ENCODE measurements around the gene IRS2.
A peak's percentile ranks its signal among the peaks of the same experiment; 100 is the strongest.

Gene IRS2

DNA sequence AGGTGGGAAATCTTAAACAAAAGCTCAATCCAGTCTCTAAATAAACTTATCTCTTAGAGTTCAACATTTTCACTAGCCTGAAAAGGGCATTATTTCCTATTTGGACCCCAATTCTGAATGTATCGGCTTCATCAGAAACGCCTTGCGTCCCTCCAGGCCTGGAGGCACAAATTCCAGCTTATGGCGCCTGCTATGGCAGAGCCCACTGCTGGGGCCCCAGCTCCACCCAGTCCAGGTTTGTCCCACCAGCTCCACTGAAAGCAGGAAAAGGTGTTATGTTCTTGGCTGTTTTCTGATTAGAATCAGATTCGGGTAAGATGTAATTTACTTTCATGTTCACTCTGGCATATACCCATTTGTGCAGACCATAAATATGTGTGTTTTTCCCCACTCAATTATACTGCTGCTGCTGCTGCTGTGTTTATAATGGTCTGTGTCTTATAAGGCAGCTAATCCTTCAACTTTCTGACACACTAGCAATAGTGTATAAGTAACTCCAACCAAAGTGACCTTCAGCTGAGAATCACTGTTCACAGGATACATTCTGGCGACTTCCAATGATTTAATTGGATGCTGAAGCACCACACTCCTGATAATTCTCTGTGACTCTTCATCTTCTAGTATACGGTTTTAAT is 6.4 kb downstream of the IRS2 start:
- DNase-seq (ENCODE audit: low spot score) = no peak

DNA sequence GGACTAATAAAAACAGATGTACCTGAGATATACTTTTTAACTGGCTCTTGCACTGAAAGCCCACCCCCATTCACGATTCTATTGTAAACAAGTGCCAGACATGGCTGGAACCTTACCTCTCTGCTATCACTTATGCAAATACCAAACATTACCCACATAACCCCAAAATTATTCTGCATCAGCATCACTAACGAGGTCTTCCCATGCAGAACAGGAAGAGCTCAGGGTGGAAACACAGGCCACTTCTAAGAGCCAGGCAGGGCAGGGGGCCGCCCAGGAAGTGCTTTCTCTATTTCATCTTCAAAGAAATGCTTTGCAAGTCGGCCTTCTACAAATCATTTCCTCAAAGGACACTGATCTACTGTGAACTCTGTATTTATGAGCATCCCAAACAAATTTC is 7.3 kb downstream of the IRS2 start:
- DNase-seq (ENCODE audit: low spot score) = no peak

DNA sequence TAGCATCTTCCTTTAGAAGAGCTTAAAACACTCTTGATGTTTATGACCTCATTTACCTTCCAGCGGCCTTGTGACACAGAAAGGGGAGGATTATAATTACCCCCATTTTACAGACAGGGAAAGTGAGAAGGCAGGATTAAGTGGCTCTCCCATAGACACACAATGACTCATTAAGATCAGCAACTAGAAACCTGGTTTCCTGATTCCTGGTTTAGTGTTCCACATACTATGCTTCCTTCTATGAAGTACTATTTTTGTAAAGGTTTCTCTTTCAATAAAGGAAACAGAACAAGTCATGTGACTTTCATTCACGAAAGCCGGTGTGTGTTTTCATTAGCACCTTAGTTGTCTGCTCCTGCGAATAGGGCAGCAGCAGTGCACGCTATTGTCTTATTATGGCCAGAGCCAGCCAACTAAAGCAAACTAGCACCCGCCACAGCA is 8.3 kb downstream of the IRS2 start:
- DNase-seq (ENCODE audit: low spot score) = peak; percentile 21

DNA sequence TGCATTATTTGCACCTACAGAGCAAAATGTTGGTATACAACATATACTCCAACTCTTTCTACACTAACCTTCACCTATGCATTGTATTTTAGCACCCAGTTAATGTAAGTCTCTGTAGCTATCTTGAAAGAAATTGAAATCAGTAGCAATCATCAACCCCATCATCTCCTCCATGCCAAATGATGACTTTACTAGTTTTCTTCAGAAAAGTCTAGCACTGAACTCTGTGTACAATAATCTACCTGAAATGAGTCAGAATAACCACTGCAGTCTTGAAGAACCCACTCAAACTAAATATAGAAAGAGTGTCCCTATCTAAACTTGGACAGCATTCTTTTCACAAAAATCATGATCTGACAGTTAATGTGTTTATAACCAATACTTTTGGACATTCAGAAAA is 9.8 kb downstream of the IRS2 start:
- no peak for DNase-seq (ENCODE audit: low spot score)

DNA sequence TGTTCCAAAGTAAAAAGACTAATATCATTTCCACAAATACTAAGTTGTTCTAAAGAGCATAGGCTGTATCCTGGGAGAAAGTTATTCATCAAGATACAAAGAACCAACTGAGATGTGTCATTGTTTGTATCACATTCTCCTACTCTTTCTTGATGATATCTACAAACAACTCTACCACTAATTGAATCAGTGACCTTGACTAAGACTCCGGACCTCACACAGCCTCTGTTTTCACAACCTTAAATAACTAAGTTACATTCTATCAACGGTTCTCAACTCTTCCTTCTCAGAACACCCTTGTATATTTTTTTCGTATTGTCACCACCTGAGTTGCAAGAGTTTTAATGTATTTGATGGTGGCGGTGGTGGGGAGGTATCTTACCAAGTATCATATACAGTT is 12.6 kb downstream of the IRS2 start:
- no peak for DNase-seq (ENCODE audit: low spot score)

DNA sequence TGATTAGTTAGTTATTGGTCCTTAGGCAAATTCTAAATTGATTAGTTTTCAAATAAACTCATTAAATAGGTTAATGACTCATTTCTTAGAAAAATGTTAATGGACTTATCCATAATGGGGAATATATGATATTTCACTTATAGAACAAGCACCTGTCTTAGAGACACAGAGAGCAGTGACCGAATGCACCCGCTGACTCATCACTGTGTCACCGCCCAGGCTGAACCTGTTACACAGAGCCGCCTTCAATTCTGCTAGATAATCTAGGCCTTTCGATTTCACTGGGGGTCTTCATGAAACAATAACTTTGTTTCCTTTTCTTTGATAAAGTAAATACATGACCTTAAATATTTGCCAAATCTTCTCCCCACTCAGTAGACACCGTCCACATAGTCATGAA is 13.1 kb downstream of the IRS2 start:
- DNase-seq (ENCODE audit: low spot score) = no peak

DNA sequence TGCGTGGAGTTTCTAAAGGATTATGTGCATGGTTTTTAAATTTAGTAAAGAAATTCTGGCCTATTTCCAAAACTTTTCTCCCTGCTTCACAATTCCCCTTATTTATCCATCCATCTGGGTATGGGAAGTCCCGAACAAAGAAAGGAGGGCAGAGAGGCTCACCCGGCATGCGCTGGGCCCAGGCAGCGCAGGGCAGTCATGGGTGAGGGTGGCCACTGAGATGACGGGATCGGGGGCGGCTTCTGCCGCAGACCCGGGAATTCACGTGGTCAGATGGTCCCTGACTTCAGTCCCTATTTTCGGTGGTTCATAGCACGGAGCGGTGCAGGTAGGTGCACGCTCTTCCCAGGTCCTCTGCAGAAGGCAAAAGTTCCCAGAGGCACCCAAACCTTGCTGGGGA is 14.5 kb downstream of the IRS2 start:
- DNase-seq (ENCODE audit: low spot score) = no peak

DNA sequence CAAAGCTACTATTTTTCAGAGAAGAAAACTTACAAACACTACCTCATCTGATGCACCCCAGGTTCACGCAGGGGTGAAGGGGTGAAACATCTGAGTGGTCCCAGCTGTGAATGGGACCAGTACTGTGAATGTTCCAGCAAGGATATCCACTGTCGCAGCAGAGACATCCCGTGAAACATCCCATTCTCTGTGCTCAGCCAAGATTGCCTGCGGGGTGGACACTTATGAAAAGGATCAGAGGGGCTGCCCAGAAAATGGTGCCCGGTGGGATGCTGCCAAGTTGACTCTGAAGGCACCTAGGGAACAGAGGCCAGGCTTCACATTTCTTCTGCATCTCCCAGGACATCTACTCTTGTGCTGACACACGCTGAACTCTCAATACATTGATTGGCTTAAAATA is 15.9 kb downstream of the IRS2 start:
- no peak for DNase-seq (ENCODE audit: low spot score)

DNA sequence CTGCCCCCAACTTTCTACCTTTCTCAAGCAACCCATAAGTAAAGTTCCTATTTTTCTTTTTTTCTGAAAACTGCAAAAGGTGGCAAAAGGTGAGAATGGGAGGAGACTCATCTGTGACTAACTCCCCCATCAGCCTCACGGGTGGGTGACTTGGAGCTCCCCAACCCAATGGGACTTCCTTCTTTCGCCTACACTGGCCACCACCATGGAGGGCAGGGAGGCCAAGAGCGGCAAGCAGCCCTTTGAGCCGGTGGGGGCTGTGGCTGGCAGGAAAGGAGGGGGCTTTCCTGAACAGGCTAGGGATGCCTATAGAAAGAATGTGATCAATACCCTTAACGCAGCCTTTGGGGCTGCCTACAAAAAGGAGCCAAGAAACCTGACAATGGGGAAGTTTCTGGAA is 16.5 kb downstream of the IRS2 start:
- DNase-seq (ENCODE audit: low spot score) = no peak

DNA sequence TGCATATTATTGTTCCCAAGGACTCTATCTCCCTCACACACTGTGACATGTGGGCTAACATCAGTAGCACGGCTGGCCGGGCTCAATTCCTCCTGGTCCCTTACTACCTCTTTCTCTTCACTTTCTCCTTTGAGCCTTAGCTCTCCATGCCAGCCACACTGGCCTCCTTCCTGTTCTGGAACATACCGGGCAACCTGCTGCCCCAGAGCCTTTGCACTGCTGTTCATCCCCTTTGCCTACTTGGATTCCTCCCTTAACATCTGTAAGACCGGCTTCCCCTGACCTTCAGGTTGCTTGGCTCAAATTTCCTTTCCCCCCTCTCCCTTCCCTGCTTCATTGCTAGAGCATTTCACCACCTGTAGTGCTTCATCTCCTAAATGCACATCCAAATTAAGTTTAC is 17.1 kb downstream of the IRS2 start:
- DNase-seq (ENCODE audit: low spot score) = no peak

DNA sequence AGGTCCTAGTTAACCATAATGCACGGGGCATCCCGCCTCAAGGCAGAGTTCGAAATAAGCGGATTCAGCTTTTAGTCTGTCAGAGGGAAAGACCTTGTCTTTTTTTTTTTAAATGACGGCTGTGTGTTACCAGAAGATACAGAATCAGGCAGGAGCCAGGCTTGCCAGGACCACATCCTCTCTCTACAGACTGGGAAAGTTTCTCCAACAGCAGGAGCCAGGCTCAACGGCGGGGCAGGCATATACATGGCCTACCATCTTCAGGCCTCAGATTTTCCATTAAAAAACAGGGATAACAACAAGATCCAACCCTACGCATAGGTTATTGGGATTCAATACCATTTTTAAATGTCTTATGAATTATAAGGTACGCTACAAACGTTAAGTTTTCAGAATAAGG is 17.8 kb downstream of the IRS2 start:
- DNase-seq (ENCODE audit: low spot score) = no peak

DNA sequence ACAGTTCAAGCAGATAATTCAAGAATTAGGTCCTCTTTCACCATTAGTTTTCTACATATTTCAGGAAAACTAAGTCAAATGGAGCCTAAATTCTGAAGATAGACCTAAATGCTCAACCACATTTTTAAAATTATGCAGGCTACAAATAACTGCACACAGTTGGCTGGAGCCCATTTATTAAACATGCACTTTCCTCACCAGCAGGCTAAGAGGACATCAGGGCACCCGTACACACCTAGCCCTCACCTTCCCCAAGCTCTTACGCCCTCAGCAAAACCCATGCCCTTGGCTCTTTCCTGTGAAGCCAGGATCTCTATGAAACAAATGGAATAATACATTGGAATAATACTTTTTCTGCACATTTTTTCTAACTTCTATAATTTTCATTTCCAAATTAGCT is 18.2 kb downstream of the IRS2 start:
- DNase-seq (ENCODE audit: low spot score) = no peak

DNA sequence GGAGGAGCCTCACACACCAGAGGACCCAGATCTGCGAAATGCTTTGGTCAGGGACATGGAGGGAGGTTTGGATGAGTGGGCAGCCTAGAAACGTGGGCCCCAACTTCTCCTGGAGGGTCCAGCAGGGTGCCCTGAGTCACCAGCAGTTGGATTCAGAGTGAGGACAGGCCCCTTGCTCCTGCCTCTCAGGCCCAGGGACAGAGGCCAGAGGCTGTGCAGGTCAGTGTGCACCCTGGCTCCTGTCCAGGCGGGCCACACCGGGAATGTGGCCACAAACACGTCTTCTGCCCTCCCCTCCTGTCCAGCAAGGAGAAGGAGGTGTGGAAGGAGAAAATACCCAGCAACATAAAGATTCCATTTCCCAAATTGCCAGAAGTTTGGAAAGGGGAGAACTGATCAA is 19.4 kb downstream of the IRS2 start:
- DNase-seq (ENCODE audit: low spot score) = no peak

DNA sequence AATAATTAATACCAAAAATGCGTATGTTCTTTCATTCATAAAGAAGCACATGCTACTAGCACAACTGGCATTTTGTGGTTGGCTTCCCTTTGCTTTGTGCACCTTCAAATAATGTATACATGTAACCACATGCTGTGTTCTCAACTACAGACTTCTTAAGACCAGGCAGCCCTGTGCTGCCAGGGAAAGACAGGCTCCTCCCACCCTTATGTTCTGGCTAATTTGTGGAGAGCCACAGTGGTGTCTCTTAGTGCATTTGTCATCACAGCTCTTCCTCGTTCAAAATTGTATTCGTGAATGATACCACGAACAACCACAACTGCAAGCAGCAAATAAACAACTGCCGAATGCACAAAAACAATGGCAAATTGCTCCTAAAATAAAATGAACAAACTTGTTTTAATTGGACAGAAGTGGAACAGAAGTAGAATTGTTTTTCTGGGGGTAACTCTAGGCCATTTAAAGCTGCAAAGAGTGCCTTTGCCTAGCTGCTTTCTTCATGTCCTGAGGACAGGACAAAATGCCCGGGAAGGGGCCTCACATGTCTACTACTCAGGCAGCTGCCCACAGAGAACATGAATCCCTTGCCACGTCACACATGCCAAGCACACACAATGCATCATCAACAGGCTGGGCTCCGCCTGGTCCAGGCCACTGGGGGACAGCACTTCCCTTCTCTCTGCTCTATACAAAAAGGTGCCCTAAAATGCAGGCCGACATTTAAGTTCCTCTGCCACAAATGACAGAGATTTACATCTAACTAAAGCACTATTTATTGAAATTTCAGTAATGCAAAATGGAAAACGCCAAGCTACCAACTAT is 21.7 kb downstream of the IRS2 start:
- no peak for DNase-seq (ENCODE audit: low spot score)

DNA sequence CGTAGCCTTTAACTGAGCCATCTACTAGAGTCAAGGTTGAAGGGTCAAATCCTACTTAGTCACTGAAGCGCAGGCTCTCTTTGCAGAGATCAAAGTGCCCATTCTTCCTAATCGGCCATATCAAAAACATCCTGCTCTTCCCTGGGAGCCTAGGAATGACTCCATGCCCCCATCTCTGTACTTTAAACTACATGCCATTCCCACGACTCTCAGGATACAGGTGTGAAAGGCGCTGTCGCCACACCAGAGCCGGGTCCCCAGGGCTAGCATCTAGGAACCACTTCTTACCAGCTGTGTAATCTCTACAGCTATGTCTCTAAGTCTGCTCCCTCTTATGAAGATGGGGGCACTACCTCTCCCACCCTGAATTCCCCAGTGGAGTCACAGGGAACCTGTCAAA is 22.3 kb downstream of the IRS2 start:
- no peak for DNase-seq (ENCODE audit: low spot score)

DNA sequence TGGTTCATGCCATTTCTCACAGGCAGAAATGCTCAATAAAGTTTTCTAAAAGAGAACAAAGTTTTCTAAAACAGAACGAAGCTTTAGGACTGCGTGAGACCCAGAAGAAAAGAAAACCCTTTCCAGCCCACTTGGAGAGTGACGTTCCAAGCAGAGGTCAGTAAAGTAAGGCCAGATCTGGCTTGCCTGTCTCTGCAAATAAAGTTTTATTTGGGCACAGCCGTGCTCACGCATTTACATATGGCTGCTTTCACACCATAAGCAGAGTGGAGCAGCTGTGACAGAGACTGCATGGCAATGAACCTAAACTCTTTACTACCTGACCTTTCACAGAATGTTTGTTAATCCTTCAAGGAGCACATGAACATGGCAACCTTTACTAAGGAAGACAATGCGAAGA is 23.6 kb downstream of the IRS2 start:
- no peak for DNase-seq (ENCODE audit: low spot score)

DNA sequence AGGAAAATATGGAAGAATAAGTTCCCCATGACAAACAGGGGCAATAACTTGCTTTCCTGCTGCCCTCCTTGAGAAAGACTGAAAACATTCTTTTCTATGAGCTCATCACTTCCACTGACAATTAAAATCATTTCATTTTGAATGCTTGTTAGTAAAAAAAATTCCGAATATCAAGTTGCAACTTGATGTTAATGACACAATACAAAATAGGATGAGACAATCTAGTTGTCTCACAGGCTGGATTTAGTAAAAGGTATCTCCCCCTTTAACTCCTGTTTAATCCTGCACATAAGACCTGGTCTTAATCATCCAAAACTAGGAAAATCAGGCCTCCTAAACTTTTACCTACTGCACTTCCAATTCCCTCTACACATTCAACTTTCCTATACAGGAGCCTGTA is 24.7 kb downstream of the IRS2 start:
- no peak for DNase-seq (ENCODE audit: low spot score)

DNA sequence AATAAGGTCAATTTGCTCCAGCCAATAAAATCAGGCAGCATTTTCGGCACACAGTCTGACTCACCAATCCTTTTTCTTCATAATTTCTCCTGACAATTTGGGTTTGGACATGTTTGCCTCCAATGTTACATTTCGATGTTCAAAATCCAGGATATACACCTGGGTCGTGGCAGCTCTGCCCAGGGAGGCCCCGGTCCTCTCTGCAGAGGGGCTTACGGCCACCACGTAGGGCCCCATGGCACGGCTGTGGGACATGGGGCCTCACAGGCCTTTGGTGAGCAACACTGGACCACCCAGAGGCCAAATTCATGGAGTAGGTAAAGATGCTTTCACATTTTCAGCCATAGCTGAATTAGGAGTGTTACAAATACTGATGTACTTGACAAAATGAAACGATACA is 25.4 kb downstream of the IRS2 start:
- no peak for DNase-seq (ENCODE audit: low spot score)

DNA sequence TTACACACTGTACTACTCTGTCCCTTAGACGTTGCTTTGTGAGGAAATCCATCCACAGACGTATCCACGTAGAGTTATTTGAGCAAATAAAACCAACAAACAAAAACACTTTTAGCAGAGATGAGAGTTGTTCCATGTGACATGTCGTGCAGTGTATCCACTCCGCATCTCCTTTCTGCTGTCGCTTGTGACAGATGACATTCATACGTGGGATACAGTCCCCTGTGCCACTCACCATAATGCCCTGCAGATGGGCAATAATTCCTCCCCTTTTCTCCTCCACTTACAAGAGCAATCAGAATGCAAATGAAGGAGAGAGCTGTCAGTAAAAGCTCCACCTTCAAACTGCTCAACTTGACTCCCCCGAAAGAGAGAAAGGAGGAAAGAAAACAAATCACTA is 26.0 kb downstream of the IRS2 start:
- no peak for DNase-seq (ENCODE audit: low spot score)

DNA sequence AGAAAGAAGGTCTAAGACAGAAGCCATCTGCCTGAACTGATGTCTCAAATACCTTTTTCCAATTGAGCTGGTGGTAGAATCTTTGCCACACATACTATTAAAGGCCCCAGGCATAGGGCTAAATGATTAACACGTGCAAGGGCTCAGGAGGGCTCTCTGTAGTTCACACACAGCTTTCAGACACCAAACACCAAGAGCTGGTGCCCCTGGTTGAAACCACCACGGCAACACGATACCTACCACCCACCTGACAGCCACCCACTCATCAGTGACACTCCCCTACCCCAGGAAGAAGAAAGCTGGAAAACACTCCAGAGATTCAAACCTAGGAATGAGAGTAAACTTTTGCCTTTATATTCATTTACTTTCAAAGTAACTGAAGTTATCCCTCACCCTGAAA is 26.8 kb downstream of the IRS2 start:
- DNase-seq (ENCODE audit: low spot score) = no peak

DNA sequence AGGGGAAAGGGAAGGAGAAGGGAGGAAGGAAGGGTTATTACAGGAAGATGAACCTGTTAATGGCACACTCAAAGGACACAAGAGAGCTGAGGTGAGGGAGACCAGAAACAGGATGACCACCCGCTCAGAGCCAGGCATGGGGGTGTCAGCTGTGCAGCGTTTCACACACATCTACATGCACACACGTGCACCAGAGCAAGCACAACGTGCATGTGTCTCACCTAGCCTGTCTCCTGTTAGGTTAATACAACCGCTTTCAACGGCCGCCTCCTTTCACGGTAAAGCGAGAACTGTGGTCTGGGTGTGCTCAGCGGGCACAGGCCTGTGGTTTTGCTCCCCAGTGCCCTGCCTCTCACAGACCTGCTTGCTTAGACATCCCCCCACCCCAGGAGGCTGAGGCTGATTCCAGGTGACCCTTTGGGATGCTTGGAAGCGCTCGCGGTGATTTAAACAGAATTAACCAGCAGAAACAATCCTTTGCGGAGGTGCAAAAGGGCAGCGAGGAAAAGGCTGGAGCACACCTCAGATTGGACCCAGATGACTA is 27.4 kb downstream of the IRS2 start:
- DNase-seq (ENCODE audit: low spot score) = no peak

DNA sequence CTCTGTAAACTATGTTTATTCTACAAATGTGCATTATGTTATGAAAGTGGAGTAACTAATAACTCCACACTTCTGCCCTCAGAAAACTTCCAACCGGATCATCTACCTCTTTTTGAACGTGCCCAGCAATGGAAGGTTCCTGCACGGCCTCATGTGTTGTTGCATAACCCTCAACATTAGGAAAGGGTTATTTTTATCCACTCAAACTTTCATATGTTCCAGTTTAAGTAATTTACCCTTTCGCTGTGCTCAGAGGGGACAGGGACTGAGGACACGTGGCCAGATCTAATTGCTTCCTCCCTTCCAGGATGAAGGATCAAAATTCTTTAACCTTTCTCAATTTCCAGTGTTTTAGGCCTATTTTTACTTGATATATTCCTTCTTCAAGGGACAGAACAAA is 29.6 kb downstream of the IRS2 start:
- no peak for DNase-seq (ENCODE audit: low spot score)

DNA sequence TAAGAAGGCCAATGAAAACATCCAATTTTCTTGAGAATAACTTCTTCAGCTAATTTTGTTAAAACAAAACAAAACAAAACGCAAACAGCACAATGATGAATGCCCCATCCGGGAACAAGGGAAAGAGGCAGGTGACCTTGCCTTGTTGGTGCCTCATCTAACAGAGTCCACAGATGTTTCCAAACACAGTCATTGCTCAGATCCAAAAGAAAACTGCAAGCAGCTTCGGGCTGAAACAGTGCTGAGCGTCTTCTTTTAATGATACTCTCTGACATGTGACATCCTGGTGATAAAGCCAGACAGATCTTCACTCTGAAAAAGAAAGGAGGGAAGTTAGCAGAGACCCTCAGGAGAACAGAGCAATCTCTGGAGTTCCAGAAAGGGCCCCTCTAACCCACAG is 30.4 kb downstream of the IRS2 start:
- no peak for DNase-seq (ENCODE audit: low spot score)

DNA sequence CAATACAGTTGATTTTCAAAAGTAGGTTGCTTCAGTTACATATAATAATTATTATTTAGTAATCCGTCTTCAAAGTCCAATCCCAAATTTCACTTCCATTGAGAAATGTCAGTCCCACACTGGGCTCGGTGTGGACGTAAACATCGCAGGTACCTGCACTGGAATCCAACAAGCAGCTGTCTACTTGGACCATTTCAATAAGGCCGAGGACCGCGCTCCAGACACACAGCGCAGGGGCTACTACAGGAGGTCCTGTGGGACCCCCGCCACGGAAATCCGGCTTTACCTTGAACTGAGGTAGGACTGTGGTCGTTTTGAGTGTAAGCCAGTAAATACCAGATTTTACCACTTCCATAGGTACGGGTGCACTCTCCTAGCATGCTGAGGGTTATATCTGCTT is 30.8 kb downstream of the IRS2 start:
- DNase-seq (ENCODE audit: low spot score) = no peak
